ENCODE data around the gene OR52J3.

DNA sequence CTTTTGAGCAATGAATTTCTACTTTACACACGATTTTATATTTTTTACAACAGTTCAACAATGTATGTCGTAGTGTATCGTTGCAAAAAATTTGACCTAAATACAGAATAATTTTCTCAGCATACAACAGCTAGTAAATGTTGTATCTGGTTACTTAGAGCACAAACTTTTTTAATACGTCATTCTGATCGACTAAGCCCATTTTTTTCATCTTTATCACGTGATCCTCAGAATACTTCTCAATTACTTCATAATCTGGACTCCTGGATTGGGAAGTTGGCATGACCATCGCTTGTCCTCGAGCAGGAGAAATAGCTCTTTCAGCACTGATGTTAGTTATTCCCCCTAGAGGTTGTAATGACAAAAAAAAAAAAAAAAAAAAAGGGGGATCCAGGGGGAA, 35.1 kb upstream of the OR52J3 start:
- no peak for TF ChIP-seq EZH2 (IDR thresholded peaks at IDR 0.05)
- TF ChIP-seq POLR2A (IDR thresholded peaks at IDR 0.05; ENCODE audit: borderline replicate concordance, extremely low read depth, insufficient read depth, insufficient read length): no peak

Data from HCT116 (cell line).